ENCODE results near the gene ASB4.
A peak's percentile ranks its signal among the peaks of the same experiment; 100 is the strongest.

DNA sequence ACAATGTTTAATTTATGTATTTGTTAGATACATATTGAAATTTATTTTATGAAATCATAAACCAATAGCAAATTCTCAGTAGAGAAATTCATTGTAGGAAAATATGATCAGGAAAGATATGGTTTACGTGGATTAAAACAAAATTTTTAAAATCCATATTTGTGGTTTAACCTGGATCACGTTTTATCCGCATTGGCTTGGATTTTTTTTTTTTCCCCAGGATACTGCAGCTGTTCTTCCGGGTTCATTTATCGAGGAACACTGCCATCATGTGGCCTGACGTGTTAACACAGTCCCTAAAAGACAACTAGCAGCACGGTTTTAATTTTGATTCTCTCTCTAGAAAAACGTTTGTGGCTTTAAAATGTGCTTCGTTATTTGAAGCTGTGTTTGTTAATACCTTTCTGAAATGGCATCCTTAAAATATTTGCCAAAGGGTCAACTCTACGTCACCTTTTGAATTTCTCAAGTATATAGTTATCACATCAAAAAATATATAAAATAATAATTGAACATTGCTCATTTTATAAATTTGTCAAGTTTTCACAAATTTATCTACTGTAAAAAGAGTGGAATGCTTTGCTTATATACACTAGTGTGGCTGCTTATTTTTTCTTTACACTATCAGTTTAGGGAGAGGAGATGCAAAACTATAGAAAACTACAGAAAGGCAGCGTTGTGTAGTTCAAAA lies 8.7 kb upstream of the ASB4 start:
- peak; percentile 63 to 76 (median 71) for TF ChIP-seq CTCF (IDR thresholded peaks at IDR 0.05)
- TF ChIP-seq POLR2A (IDR thresholded peaks at IDR 0.05): no peak
- no peak for TF ChIP-seq EP300 (IDR thresholded peaks at IDR 0.05)
- no peak for TF ChIP-seq POLR2AphosphoS5 (IDR thresholded peaks at IDR 0.05)

Measured in gastroesophageal sphincter (tissue), 3 donors.